Measurements from ENCODE around the gene PCDHGC5. TPM values are rescaled to one million over a fixed set of nuclear protein-coding genes. Genes with fewer than 3 reads are reported as not detected.

Gene PCDHGC5
- total and polyA plus RNA-seq, 12 donors: 0.38 to 10.2 (median 3.3) TPM

- DNase-seq: no peak
- TF ChIP-seq, protein P1, sequence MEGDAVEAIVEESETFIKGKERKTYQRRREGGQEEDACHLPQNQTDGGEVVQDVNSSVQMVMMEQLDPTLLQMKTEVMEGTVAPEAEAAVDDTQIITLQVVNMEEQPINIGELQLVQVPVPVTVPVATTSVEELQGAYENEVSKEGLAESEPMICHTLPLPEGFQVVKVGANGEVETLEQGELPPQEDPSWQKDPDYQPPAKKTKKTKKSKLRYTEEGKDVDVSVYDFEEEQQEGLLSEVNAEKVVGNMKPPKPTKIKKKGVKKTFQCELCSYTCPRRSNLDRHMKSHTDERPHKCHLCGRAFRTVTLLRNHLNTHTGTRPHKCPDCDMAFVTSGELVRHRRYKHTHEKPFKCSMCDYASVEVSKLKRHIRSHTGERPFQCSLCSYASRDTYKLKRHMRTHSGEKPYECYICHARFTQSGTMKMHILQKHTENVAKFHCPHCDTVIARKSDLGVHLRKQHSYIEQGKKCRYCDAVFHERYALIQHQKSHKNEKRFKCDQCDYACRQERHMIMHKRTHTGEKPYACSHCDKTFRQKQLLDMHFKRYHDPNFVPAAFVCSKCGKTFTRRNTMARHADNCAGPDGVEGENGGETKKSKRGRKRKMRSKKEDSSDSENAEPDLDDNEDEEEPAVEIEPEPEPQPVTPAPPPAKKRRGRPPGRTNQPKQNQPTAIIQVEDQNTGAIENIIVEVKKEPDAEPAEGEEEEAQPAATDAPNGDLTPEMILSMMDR (IDR thresholded peaks at IDR 0.05): no peak
- no peaks in the 10 kb centered on the region for H3K9me3 ChIP-seq
- no peak for ATAC-seq
- no peaks in the 10 kb centered on the region for H3K27me3 ChIP-seq
- peaks cover 0 to 84% (median 3%) of the 10 kb centered on the region in 9 donors for H3K36me3 ChIP-seq
- no peak overlapping the region for H3K4me3 ChIP-seq
- WGBS, 2 donors: 81 to 87% methylated on average over 7 of the region's 7 CpGs
- no peak overlapping the region for H3K27ac ChIP-seq
- intact Hi-C loops (cut with DNase I): no loop called here
- peaks cover under 1 to 8% (median 5%) of the 10 kb centered on the region in 9 donors for H3K4me1 ChIP-seq
These were observed 12.9 kb downstream of the PCDHGC5 start for GRCh38 chr5:141501761-141502160.

DNA sequence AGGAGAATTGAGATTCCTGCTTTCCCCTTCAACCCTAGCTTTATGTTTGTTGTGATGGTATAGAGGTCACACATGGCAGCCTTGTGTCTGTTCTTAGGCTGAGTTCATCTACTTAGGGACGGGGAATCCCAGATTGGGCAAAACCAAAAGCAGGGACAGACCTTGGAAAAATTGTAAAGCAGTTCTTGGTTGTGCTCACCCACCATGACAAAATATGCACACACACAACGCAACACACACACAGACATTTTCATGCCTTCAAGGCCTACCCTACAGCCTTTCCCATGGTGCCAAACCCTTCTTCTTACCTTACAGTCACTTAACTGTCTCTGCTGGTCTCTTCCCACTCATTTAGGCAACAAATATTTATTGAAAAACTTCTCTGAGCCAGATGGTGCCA lies 14.8 kb downstream of the PCDHGC5 start:
- H3K4me3 ChIP-seq: no peak overlapping the region
- TF ChIP-seq, protein P1 (IDR thresholded peaks at IDR 0.05): no peak
- ATAC-seq (no peak), DNase-seq (no peak)
- H3K9me3 ChIP-seq: no peaks in the 10 kb centered on the region
- intact Hi-C loops (cut with DNase I): no loop called here
- H3K27me3 ChIP-seq: no peaks in the 10 kb centered on the region
- H3K27ac ChIP-seq: no peak overlapping the region
- 98 to 100% methylated on average over 2 of the region's 2 CpGs for WGBS, 2 donors
- H3K4me1 ChIP-seq: peaks cover 16 to 28% (median 22%) of the 10 kb centered on the region in 9 donors
- peaks cover 0 to 67% (median 3%) of the 10 kb centered on the region in 9 donors for H3K36me3 ChIP-seq

- Histone ChIP-seq H3K27ac (no peak overlapping the region), H3K27me3 (no peaks in the 10 kb centered on the region), H3K9me3 (no peaks in the 10 kb centered on the region), H3K4me3 (no peak overlapping the region), H3K36me3 (peaks cover 0 to 67% (median 3%) of the 10 kb centered on the region in 9 donors), H3K4me1 (peaks cover 17 to 33% (median 26%) of the 10 kb centered on the region in 9 donors)
- ATAC-seq: no peak
- TF ChIP-seq, protein P1 (IDR thresholded peaks at IDR 0.05): no peak
- DNase-seq: no peak
- 95 to 98% methylated on average over 4 of the region's 4 CpGs for WGBS, 2 donors
- intact Hi-C loops (cut with DNase I): no loop called here
These were observed 15.3 kb downstream of the PCDHGC5 start for GRCh38 chr5:141504216-141504615.

DNA sequence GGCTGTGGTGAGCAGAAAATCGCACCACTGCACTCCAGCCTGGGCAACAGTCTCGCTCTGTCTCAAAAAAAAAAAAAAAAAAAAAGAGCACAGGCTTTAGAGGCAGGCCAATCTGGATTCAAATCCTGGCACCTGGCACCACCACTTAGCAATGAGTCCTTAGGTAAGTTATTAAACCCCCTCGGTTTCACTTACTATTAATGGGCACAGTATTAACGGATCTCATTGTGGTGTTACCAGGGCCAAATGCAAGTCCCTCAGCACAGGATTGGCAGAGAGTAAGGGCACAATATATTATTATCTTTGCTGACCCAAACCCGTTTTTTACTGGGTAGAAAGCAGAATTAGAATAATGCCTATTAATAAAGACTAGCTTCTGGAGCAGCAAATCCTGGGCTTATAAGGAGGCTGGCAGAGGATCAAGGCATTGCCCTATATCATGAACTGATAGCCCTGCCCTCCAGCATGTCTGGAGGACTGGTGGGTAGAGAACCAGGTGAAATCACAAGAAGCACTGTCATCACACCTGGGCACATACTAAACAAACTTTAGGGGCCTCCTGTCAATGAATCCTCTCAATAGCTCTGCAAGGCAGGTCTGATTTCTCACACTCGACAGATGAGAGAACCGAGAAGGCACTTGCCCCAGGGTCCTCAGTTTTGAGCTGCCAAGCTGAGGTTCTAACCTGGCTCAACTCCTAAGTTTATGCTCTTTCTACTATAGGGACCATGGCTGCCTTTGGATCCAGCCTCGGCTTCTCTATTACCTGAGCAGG lies 17.7 kb downstream of the PCDHGC5 start:
- Histone ChIP-seq H3K27ac (peak overlapping the region in 8 of 10 donors; percentile 68 to 95 (median 84)), H3K4me1 (peaks cover 21 to 45% (median 34%) of the 10 kb centered on the region in 9 donors), H3K4me3 (no peak overlapping the region), H3K27me3 (no peaks in the 10 kb centered on the region), H3K36me3 (peaks cover 0 to 72% (median 11%) of the 10 kb centered on the region in 9 donors), H3K9me3 (no peaks in the 10 kb centered on the region)
- 86 to 88% methylated on average over 8 of the region's 8 CpGs for WGBS, 2 donors
- intact Hi-C loops (cut with DNase I): no loop called here
- no peak for ATAC-seq
- no peak for DNase-seq
- TF ChIP-seq, protein P1 (IDR thresholded peaks at IDR 0.05): no peak

Data from heart right ventricle (tissue), 16 donors.